Endothelial cell of umbilical vein (primary cell): Measurements from ENCODE around the gene GALNT9.

Experiments
- EZH2 ChIP-seq: IDR thresholded peaks from 2 replicates; pipeline ENCODE4 v1.6.1; 2012; ENCODE audit warnings: borderline replicate concordance, low read depth, mild to moderate bottlenecking, moderate library complexity, low read length, inconsistent platforms; ENCODE audit not compliant: severe bottlenecking
- MYC ChIP-seq: IDR thresholded peaks from one replicate; pipeline ENCODE4 v1.6.1; 2011; ENCODE audit warnings: mild to moderate bottlenecking, low read depth, low read length
- POLR2A ChIP-seq: IDR thresholded peaks from 2 replicates; pipeline ENCODE4 v1.6.1; 2012; ENCODE audit warnings: low read depth, mild to moderate bottlenecking, control low read depth, low read length
- POLR2AphosphoS5 ChIP-seq: IDR thresholded peaks from 2 replicates; pipeline ENCODE4 v1.6.1; 2012; ENCODE audit warnings: low read depth, mild to moderate bottlenecking, control low read depth, low read length, moderate library complexity; ENCODE audit not compliant: insufficient read depth
- TF ChIP-seq, protein P1 (sequence below), 2 donors: IDR thresholded peaks; 1 replicate in 1 of 2; 2 replicates in 1 of 2; pipeline ENCODE4 v1.5.1; 2011; ENCODE audit warnings: low read length in 2 of 2, mild to moderate bottlenecking in 2 of 2, moderate library complexity in 2 of 2, control low read depth in 1 of 2, inconsistent platforms in 1 of 2, low read depth in 1 of 2; ENCODE audit not compliant: insufficient read depth in 1 of 2; ENCODE audit errors: extremely low read depth in 1 of 2

DNA sequence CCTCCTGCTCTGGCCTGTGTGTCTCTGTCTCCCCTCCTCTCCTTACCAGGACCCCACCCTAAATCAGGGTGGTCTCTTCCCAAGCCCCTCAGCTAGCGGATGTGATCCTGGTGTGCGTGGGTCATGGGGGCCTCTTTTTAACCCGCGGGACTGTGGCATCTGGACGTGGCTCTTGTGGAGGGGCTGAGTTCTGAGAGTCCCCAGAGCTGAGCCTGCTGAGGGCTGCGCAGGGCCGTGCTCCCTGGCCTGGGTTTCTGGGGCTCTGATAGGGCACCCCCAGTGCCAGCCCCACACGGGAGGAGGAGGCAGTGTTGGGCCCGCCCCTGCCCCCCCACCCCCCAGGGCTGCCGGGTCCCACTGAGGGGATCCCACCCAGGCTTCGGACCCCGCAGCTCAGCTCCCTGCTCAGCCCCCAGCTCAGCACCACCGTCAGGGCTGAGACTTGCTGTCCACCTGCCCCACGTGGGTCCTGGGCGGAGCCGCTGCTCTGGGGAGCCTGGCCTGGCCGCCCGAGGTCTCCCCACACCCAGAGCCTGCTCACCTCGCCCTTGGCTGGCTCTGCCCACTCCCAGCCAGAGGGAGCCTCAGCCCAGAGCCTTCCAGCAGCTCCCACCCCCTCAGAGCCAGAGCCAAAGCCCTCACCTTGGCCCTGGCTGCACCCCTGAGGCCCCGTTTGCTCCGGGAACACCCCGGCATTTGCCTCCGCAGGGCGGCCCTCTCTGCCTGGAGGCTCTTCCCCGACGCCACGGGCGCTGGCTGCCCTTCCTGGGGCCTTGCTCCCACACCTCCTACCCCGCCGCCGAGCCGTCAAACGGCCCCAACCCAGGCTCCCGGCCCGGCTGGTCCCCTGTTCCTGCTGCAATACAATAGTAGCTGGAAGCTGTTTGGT lies 153.6 kb downstream of the GALNT9 start:
- TF ChIP-seq POLR2AphosphoS5 (no peak), EZH2 (no peak), MYC (no peak), POLR2A (no peak)
- TF ChIP-seq, protein P1, sequence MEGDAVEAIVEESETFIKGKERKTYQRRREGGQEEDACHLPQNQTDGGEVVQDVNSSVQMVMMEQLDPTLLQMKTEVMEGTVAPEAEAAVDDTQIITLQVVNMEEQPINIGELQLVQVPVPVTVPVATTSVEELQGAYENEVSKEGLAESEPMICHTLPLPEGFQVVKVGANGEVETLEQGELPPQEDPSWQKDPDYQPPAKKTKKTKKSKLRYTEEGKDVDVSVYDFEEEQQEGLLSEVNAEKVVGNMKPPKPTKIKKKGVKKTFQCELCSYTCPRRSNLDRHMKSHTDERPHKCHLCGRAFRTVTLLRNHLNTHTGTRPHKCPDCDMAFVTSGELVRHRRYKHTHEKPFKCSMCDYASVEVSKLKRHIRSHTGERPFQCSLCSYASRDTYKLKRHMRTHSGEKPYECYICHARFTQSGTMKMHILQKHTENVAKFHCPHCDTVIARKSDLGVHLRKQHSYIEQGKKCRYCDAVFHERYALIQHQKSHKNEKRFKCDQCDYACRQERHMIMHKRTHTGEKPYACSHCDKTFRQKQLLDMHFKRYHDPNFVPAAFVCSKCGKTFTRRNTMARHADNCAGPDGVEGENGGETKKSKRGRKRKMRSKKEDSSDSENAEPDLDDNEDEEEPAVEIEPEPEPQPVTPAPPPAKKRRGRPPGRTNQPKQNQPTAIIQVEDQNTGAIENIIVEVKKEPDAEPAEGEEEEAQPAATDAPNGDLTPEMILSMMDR (IDR thresholded peaks at IDR 0.05; ENCODE audit: extremely low read depth in 1 of 2, insufficient read depth in 1 of 2, low read depth in 1 of 2, low read length in 2 of 2): no peak
